ENCODE data around the gene PPP1R15B. TPM values are rescaled to one million over a fixed set of nuclear protein-coding genes. Genes with fewer than 3 reads are reported as not detected.

PPP1R15B gene
- total and polyA plus RNA-seq, 4 donors = 14.6 to 57.0 (median 36.8) TPM

- ATAC-seq (ENCODE audit: insufficient read depth, low FRiP score) (peak; percentile 80), DNase-seq (peak; percentile 35 to 66 (median 61))
- H3K36me3 ChIP-seq (ENCODE audit: control insufficient read depth in 4 of 4, insufficient read depth in 4 of 4, low read length in 4 of 4) = peaks cover 0 to 3% (median 0%) of the 10 kb centered on the region in 4 donors
- H3K9me3 ChIP-seq (ENCODE audit: control insufficient read depth in 4 of 4, insufficient read depth in 3 of 4, low read length in 3 of 4) = no peaks in the 10 kb centered on the region
- H3K4me1 ChIP-seq (ENCODE audit: control insufficient read depth in 5 of 5, insufficient read depth in 5 of 5, low read length in 5 of 5) = peaks cover 0 to 14% (median 9%) of the 10 kb centered on the region in 5 donors
- H3K4me3 ChIP-seq = no peak overlapping the region
- no peak for TF ChIP-seq CTCF (IDR thresholded peaks at IDR 0.05; ENCODE audit: control extremely low read depth, extremely low read depth)
- WGBS, 2 donors = 35% methylated on average over 10 of the region's 10 CpGs
- no peaks in the 10 kb centered on the region for H3K27me3 ChIP-seq (ENCODE audit: control insufficient read depth in 3 of 3, insufficient read depth in 3 of 3, low read length in 2 of 3)
- peak overlapping the region; percentile 79 to 87 for H3K27ac ChIP-seq (ENCODE audit: low read depth in 1 of 2, low read length in 1 of 2)
- no peak overlapping the region for H3K9ac ChIP-seq (ENCODE audit: insufficient read depth in 1 of 2, low read length in 2 of 2)
These were observed 5.7 kb upstream of the PPP1R15B start for GRCh38 chr1:204417074-204417997.

GRCh38 chr1:204416589-204417073 lies 5.0 kb upstream of the PPP1R15B start:
- DNase-seq (no peak), ATAC-seq (ENCODE audit: insufficient read depth, low FRiP score) (no peak)
- peaks cover 0 to 2% (median 0%) of the 10 kb centered on the region in 4 donors for H3K36me3 ChIP-seq (ENCODE audit: control insufficient read depth in 4 of 4, insufficient read depth in 4 of 4, low read length in 4 of 4)
- H3K9me3 ChIP-seq (ENCODE audit: control insufficient read depth in 4 of 4, insufficient read depth in 3 of 4, low read length in 3 of 4) = no peaks in the 10 kb centered on the region
- H3K4me1 ChIP-seq (ENCODE audit: control insufficient read depth in 5 of 5, insufficient read depth in 5 of 5, low read length in 5 of 5) = peaks cover 0 to 14% (median 9%) of the 10 kb centered on the region in 5 donors
- no peak for TF ChIP-seq CTCF (IDR thresholded peaks at IDR 0.05; ENCODE audit: control extremely low read depth, extremely low read depth)
- H3K27ac ChIP-seq (ENCODE audit: low read depth in 1 of 2, low read length in 1 of 2) = peak overlapping the region in 1 of 2 donors; percentile 63
- H3K4me3 ChIP-seq = no peak overlapping the region
- H3K27me3 ChIP-seq (ENCODE audit: control insufficient read depth in 3 of 3, insufficient read depth in 3 of 3, low read length in 2 of 3) = no peaks in the 10 kb centered on the region
- H3K9ac ChIP-seq (ENCODE audit: insufficient read depth in 1 of 2, low read length in 2 of 2) = no peak overlapping the region

- DNase-seq = no peak
- H3K27ac ChIP-seq (ENCODE audit: low read depth in 1 of 2, low read length in 1 of 2) = no peak overlapping the region
- no peak for TF ChIP-seq CTCF (IDR thresholded peaks at IDR 0.05; ENCODE audit: control extremely low read depth, extremely low read depth)
- H3K36me3 ChIP-seq (ENCODE audit: control insufficient read depth in 4 of 4, insufficient read depth in 4 of 4, low read length in 4 of 4) = peaks cover 0 to 9% (median 0%) of the 10 kb centered on the region in 4 donors
- peaks cover 0 to 14% (median 9%) of the 10 kb centered on the region in 5 donors for H3K4me1 ChIP-seq (ENCODE audit: control insufficient read depth in 5 of 5, insufficient read depth in 5 of 5, low read length in 5 of 5)
- ATAC-seq (ENCODE audit: insufficient read depth, low FRiP score) = no peak
- H3K4me3 ChIP-seq = no peak overlapping the region
- H3K27me3 ChIP-seq (ENCODE audit: control insufficient read depth in 3 of 3, insufficient read depth in 3 of 3, low read length in 2 of 3) = no peaks in the 10 kb centered on the region
- no peak overlapping the region for H3K9ac ChIP-seq (ENCODE audit: insufficient read depth in 1 of 2, low read length in 2 of 2)
- WGBS, 2 donors = 95 to 98% methylated on average over 3 of the region's 3 CpGs
- H3K9me3 ChIP-seq (ENCODE audit: control insufficient read depth in 4 of 4, insufficient read depth in 3 of 4, low read length in 3 of 4) = no peaks in the 10 kb centered on the region
These were observed 3.7 kb upstream of the PPP1R15B start for GRCh38 chr1:204415351-204415750.
